Measurements from ENCODE around the gene FEZF2.

FEZF2 gene

DNA sequence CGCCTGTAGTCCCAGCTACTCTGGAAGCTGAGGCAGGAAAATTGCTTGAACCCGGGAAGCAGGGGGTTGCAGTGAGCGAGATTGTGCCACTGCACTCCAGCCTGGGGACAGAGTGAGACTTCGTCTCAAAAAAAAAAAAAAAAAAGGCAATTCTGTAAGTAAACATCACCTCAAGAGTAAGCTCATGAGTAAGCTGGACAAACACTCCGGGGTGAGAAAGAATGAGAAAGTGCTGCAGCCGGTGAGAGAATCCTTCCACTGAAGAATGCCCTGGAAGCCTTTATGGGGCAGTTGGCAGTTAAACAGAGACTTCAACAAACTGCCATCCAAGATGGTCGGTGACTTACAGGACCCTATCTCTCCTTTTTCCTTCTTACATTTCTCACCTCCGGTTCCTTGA lies 47.5 kb downstream of the FEZF2 start:
- H3K9me3 ChIP-seq (ENCODE audit: insufficient read depth, low read depth, low read length) = no peaks in the 10 kb centered on the region

DNA sequence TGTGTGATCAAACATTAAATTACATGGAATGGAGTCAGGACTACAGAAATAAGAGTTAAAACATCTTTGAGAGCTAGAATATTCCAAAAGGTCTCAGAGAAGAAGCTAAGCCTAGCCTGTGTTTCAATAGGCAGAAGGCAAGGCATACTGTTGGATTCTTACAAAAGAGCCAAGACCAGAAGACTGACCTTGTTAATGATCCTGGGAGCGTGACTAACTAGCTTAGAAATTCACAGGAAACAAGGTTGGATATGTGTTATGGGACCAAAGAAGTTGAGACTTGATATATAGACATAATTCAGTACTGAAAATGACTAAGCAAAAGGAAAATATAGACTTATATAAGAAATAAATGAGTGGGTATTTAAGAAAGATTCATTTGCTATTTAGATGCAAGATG lies 50.1 kb downstream of the FEZF2 start:
- Histone ChIP-seq H3K27ac (ENCODE audit: low read depth, low read length) (no peak overlapping the region), H3K4me1 (ENCODE audit: insufficient read depth, low read length) (peaks cover 2% of the 10 kb centered on the region; the same call in 1 of the 2 replicates), H3K36me3 (ENCODE audit: insufficient read depth, low read length) (peaks cover 13% of the 10 kb centered on the region), H3K9me3 (ENCODE audit: insufficient read depth, low read depth, low read length) (peaks cover 2% of the 10 kb centered on the region; the same call in 1 of the 2 replicates), H3K4me3 (ENCODE audit: low read length) (no peak overlapping the region), H3K9ac (ENCODE audit: low read depth, low read length) (no peak overlapping the region), H3K27me3 (ENCODE audit: insufficient read depth, low read length) (no peaks in the 10 kb centered on the region)
- WGBS = 79% methylated on average over 1 of the region's 1 CpG

More for the DNA sequence above, 47.5 kb downstream of the FEZF2 start:
- no peak overlapping the region for H3K4me3 ChIP-seq (ENCODE audit: low read length)
- H3K36me3 ChIP-seq (ENCODE audit: insufficient read depth, low read length) = peaks cover 13% of the 10 kb centered on the region
- H3K4me1 ChIP-seq (ENCODE audit: insufficient read depth, low read length) = no peaks in the 10 kb centered on the region
- H3K27ac ChIP-seq (ENCODE audit: low read depth, low read length) = no peak overlapping the region
- 92% methylated on average over 8 of the region's 8 CpGs for WGBS
- H3K27me3 ChIP-seq (ENCODE audit: insufficient read depth, low read length) = no peaks in the 10 kb centered on the region
- no peak overlapping the region for H3K9ac ChIP-seq (ENCODE audit: low read depth, low read length)
